Fibroblast of skin of left quadriceps (primary cell): Measurements from ENCODE around the gene HNRNPUL1.
A peak's percentile ranks its signal among the peaks of the same experiment; 100 is the strongest.
"Not testable (repeated sequence)": the region's sequence is repeated elsewhere in the genome, so short reads cannot be mapped to it uniquely, and the experiment has no call there.

Experiments used
- DNase-seq, 2 experiments: peaks; one replicate each; pipeline ENCODE4 v3.0.0-alpha.2; 2013; ENCODE audit warnings: low read depth in 2 of 2

The HNRNPUL1 gene

DNA sequence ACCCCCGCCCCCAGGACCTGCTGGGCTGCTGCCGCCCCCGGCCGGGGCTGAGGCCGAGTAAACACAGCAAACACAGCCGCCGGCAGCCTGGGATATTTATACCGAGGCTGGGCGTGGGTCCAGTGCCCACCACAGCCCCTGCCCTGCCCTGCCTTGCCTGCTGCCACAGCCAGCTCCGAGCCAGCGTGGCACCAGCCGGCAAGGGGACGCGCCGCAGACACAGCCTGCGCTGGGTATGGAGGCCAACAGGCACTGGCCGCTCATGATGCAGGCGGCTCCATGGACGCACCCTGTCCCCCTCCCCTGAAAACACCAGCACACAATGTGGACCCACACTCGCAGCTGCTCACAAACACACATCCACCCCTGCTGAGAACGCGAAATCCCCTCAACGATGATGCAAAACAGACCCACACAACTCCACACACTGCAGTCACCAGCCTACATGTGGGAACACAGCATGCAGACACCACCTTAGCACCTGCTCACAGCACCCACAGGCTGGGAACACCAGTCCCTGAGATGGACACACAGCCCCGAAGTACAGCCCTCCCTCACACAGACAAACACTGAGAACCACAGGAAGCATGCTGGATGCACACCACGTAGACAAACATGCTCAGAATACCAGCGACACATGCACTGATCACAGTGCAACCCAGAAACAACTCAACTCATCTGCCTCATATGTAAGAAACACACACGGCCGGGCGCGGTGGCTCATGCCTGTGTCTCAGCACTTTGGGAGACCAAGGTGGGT, 62.0 kb downstream of the HNRNPUL1 start:
- no peak for DNase-seq

DNA sequence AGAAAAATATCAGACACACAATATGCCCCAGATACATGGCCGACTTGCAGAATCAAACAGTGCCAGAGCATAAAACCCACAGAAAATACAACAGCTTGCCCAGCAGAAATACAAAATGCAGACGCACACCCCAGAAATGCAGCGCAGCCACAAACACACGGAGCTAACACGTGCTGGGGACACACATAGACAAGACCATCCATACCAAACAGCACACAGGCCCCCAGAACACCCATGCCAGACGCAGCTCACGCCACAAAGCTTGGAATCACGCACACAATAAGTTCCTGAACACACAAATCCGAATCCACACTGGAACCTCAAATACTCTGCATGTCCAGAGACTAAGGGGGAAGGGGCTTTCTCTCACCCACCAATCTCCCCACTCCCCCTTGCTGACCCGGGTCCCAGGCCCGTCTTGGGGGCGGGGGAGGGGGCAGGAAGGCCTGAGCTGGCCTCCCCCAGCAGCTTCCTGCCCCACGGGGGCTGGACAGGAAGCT, 63.0 kb downstream of the HNRNPUL1 start:
- no peak for DNase-seq

DNA sequence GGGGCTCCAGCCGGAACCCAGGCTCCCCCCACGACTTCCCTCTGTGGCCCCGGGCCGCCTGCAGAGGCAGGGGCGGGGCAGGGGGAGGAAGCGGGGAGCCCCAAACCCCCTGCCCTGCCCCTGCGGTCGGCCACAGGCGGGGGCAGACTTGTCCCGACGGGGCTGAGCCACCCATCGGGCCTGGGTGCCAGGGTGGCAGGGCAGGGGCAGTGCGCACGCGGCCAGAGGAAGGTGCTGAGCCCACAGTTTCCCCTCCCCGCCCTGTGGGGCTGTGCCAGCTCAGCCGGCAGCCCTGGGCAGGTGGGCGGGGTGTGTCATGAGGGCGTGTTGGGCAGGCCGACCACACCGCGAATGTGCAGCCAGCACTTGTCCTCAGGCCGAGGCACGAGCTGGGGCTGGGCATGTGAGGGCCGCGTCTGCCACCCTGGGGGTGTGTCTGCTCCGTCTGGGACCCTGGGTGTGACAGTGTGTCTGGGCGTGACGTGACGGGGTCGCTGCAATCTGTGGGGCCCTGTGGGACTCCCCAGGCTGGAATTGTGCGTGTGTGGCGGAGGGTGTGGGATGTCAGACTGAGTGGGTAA, 63.5 kb downstream of the HNRNPUL1 start:
- DNase-seq = no peak

DNA sequence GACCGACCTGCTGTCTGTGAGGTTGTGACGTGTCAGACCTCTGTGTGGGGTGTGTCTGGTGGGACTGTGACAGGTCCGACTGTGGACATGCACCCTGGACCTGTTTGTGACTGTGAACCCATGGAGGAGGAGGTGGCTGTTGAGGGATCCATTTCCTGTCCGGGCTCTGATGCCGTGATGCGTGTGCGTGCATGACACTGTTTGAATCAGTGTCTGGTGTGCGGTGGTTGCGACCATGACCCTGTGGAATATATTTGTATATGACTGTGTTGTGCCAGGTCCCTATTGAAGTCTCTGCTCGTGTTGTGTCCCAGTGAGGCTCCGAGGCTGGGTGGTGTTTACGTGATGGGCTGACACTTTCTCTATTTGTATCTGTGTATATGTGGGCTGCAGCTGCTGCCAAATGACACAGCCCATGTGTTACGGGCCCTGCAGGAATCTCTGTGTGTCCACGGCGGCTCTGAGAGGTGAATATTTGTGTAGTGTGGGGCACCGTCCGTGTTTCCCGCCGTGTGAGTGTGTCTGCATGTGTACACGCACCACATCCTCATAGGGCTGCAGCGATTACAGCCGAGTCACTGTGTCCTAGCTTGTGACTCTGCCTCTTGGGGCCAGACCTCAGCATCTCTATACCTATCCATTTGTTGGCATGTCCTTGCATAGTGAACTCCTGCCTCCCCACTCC, 64.1 kb downstream of the HNRNPUL1 start:
- DNase-seq = no peak

DNA sequence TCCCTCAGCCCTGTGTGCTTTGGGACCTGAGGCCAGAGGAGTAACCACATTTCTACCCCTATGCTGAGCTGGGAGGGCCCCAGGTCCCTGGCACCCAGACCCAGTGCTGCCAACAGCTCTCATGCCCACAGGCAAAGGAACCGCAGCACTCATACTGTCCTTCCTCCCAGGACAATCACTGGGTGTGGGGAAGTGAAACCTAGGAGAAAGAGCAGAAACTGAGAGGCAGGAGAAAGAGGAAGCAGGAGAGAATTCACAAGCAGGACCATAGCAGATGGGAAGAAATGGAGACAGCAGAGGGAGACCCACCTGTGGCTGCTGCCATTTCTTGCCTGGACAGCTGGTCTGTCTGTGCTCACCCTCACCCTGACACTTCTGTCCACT, 64.7 kb downstream of the HNRNPUL1 start:
- DNase-seq = no peak

DNA sequence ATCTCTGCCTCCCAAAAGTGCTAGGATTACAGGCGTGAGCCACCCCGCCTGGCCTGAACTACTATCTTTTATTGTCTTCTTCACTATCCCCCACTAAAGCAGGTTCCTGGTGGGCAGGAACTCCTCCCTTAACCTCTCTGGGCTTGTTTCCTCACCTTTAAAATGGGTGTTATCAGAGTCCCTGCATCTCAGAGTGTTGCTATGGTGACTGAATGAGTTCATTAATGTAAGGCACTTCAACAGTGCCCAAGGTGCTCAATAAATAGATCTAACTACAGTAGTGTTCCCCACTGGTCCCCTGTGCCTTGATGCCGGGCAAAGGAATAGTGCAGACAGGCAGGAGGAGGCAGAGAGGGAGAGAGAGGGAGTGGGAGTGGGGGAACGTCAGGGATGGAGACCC, 66.3 kb downstream of the HNRNPUL1 start:
- no peak for DNase-seq

DNA sequence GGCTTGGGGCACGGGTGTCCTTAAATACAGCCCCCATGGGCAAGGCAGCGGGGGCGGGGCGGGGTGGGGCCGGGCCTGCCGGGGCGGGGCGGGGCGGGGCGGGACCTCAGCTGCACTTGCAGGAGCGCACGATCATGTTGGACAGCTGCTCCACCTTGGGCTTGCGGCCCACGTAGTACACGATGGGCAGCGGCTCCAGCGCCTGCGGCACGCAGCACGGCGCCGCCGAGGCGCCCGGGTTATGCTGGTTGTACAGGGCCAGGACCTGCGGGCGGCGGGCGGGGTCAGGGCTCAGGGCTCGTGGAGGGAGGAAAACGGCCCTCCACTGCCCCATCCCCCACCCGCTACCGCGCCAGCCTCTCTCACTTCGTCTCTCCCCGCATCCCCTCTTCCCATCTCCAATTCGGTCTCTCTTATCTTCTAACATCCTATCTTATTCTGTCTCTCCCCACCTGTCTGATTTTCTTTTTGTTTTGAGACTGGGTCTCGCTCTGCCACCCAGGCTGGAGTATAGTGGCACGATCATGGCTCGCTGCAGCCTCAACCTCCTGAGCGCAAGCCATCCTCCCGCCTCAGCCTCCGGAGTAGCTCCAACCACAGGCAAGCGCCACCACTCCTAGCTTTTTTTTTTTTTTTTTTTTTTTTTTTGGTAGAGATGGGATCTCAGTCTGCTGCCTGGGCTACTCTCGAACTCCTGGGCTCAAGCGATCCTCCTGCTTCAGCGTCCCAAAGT, 66.9 kb downstream of the HNRNPUL1 start:
- DNase-seq = no peak

DNA sequence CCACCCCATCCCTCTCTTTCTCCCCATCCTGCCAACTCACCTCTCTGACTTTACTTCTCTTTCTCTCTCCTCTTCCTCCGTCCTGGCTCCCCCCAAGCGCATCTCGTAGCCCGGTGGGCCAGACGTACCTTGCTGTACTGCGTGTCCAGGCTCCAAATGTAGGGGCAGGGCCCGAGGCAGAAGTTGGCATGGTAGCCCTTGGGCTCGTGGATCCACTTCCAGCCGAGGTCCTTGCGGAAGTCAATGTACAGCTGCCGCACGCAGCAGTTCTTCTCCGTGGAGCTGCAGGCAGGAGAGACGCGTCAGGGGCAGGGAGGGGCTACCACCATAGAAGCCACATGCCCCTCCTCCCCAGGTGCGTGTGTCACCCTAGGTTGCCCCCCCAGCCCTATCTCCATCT, 67.8 kb downstream of the HNRNPUL1 start:
- DNase-seq = no peak

DNA sequence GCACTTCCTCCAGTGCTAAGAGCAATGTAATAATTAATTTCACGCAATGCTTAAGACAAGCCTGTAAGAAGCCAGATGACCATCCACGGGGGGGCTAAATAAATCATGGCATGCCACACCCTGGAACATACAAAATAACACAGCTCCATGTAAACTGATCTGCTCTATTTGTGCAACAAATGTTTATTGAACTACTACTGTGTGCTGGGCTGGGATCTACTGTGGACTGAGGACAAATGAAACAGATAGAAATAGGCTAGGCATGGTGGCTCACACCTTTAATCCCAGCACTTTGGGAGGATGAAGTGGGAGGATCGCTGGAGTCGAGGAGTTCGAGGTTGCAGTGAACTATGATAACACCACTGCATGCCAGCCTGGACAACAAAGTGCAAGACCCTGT, 68.3 kb downstream of the HNRNPUL1 start:
- DNase-seq = no peak

DNA sequence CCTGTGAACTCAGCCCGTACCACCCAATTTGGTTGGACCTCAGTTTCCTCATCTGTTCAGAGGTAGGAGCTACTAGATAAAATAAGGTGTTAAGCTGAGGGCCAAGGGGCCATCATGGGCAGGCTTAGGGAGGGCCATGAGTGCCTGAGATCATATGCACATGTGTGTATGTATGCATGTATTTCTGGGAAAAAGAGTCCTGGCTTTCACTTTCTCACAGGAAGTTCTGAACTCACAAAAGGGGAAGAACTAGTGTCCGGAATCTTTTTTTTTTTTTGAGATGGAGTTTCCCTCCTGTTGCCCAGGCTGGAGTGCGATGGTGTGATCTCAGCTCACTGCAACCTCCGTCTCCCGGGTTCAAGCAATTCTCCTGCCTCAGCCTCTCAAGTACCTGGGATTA, 70.6 kb downstream of the HNRNPUL1 start:
- DNase-seq = no peak

DNA sequence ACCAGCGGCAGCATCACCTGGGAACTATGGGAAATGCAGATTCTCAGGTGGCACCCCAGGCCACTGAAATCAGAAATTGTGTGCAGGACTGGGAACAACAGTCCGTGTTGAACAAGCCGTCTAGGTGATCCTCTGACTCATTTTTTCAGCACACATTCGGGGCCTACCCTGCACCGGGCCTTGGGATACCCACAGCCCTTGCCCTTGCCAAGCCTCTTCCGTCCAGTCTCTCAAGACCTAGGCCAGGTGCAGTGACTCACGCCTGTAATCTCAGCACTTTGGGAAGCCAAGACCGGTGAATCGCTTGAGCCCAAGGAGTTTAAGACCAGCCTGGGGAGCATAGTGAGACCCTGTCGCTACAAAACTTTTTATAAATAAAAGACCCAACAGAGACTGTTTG, 71.3 kb downstream of the HNRNPUL1 start:
- DNase-seq = no peak

DNA sequence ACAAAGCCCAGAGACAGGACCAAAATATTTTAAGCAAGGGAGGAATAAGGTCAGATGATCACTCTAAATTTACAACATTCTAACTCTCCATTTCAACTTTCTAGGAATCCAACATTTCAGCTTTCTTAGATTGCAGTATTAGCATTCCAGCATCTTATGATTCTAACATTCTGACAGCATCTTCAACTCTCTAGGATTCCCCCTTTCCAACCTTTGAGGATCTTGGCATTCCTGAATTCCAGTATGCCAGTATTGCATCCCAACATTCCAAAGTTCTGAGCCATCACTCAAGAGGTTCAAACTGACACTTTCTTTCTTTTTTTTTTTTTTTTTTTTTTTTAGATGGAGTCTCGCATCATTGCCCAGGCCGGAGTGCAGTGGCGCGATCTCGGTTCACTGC, 75.8 kb downstream of the HNRNPUL1 start:
- DNase-seq = peak in 1 of 2 experiments; percentile 57

DNA sequence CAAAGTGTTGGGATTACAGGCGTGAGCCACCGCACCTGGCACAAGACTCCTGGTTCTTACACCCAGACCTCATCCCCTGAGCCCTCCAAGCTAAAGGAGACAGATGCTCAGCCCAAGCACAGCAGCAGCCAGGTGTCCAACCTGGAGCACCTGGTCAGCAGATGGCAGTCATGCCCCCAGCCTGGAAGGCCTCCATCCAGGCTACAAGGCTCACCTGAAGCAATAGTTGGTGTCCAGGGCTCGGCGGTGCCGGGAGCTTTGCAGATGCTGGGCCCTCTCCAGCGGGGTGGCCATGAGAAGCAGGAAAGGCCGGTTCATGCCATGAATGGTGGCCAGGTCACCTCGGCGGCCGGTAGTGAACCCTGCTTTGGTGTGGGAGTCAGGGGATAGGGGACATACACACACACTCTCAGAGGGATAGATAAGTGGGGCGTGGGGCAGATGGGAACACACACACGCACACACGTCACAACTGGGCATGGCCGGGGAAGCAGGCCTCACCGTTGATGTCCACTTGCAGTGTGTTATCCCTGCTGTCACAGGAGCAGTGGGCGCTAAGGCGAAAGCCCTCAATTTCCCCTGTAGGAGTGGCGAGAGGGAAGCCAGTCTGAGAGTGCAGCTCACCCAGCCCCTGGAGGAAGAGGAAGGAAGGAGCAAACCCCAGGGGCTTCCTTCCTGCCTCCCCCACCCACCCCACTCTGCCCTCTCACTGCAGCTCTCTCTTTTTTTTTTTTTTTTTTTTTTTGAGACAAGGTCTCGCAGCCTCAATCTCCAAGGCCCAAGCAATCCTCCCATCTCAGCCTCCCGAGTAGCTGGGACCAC, 77.7 kb downstream of the HNRNPUL1 start:
- DNase-seq = no peak

DNA sequence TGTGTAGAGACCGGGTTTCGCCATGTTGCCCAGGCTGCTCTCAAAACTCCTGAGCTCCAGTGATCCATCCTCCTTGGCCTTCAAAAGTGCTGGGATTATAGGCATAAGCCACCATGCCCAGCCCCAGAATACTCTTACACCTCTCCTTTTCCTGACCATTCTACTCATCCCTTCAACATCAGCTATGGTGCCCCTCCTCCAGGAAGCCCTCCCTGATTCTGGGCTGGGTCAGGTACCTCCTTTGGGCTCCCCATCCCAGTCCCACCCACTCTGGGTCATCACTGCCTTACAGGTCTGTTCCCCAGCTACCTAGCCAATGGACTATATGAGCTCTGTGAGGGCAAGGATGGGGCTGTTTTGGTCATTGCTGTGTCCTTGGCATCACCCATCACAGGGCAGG, 80.0 kb downstream of the HNRNPUL1 start:
- DNase-seq = no peak

DNA sequence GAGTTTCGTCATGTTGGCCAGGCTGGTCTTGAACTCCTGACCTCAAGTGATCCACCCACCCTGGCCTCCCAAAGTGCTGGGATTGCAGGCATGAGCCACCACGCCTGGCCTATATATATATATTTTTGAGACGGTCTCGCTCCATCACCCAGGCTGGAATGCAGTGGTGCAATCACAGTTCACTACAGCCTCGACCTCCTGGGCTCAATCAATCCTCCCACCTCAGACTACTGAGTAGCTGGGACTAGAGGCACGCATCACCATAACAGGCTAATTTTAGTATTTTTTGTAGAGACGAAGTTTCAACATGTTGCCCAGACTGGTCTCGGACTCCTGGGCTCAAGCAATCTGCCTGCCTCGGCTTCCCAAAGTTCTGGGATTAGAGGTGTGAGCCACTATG, 82.7 kb downstream of the HNRNPUL1 start:
- DNase-seq = not testable (repeated sequence)

DNA sequence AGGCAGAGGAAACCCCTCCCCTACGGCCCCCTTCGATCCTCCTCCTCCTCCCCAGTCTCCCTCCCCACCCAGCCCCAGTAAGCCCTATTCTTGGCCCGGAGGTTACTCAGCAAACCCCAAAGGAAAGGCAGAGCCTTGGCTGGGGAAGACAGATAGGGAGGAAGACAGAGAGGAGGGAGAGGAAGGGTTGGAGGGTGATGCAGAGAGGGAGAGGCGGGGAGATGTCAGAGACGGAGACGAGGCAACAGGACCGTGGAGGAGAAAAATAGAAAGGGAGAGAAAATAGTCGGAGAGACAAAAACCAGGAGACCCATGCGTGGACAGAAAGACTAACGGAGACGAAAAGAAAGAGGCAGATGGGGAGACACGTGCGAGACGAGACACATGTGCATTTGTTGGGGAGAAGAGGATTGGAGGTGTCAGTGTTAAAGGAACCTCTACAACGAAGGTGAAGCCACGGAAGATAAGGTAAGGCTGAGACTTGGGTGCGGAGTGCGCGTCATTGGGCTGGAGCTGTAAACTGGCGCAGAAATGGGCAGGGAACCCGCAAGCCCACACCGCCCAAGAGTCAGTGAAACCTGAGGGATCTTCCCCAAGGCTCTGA, 86.7 kb downstream of the HNRNPUL1 start:
- no peak for DNase-seq

DNA sequence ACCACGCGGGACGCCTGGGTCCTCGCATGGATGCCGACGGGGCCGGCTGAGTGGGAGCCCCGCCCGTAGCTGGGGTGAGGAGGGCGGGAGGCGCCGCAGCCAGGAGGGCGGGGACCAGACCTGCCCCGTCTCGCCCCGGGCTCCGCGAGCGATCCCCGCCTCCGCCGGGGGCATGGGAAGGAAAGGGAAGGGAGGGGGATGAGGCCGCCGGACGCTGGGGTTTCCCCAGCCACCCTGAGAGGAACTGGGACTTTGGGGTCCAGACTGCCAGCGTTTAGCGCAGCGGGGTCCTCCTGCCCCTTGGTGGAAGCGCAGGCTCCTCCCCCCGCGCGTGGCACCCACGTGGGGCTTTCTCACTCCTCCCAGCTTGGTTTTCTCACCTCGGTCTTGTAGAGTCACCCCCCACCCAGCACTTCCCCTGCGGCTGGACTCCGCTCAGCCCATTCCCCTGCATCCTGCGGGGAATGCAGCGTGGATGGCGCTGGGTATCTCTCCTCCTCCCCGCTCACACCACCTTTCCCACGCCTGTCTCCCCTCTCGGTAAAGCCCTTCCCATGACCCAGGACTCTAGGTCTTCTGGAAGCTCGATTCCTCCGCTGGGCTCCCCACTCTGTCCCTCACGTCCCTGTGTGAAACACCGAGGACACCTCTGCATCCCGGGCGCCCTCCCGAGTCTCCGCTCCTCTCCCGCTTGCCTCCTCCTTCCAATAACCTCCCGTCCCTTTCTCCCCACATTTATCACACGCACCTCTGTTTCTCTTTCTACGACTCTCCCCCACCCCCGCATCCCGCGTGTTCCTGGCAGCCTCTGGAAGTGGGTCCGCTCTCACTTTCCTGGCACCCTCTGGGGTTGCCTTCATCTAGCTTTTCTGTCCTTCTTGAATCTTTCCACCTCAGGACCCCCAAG, 87.4 kb downstream of the HNRNPUL1 start:
- no peak for DNase-seq

DNA sequence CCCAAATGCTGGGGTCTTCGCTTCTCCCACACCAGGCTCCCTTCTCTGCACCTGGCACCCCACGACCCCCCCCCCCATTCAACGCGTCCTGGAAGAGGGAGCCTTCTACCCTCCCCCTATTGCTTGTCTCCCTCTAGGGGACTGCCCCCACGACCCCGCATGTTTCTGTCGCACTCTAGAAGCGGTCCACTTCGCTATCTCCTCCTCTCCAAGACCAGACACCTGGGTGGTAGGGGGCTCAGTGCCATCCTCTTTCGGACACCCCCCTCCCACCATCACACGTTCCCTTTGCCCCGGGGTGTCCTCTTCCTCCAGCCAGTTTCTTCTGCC, 88.1 kb downstream of the HNRNPUL1 start:
- DNase-seq = no peak

DNA sequence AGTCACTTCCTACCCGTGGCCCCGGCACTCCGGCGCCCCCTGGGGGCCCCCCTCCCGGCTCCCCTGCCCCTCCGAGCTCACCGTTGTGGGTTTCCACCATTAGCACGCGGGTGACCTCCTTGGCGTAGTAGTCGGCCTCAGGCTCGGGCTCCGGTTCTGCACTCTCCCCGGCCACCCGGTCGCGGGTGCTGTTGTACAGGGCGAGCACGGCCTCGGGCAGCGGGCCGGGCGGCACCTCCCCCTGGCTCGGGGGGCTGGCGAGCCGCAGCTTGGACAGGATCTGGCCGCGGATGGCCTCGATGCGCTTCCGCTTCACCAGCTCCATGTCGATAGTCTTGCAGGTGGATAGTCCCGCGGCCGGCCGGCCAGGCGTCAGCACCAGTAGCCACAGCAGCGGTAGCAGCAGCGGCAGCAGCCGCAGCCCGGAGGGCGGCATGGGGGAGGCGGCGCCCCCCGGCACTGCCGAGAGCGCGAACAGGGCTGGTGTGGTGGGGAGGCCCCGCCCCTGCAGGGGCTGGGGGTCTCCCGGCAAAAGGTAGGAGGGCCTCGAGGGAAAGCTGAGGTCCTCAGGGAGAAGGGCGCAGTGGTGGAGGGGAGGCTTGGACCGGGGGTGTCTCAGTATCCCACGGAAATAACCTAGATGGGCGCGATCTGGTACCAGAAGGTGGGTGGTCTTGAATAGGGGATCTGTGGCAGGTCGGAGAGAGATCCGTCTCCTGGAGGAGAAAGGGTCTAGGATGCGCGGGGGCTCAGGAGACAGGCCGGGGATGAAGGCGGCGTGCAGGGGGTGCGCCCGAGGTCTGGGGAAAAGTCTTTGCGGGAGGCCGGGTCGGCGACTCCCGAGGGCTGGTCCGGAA, 88.7 kb downstream of the HNRNPUL1 start:
- DNase-seq = no peak
